GM21367 (cell line): ENCODE data around the gene MKX.

Experiments
- ATAC-seq: cut with Tn5 transposase; IDR thresholded peaks from one replicate; pipeline ENCODE4 v1.9.1; 2021; ENCODE audit not compliant: unreplicated experiment

MKX gene

DNA sequence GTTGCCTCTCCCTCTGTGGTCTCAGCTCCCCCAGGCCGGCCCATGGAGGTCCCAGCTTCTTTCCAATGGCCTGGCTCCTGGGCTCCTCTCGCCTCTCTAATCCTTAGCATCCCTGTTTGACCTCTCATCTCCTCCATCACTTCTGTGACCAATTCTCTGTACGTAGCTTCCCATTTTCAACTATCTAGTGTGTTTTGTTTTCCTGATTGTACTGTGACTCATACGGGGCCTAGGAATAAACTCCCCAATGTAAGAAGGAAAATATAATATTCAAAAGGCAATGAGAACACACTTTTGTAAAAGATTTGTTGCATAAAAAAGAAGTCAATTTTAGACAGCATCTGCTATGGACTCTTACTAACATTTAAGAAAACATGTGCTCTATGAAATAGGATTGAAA, 90.3 kb downstream of the MKX start:
- ATAC-seq: no peak

DNA sequence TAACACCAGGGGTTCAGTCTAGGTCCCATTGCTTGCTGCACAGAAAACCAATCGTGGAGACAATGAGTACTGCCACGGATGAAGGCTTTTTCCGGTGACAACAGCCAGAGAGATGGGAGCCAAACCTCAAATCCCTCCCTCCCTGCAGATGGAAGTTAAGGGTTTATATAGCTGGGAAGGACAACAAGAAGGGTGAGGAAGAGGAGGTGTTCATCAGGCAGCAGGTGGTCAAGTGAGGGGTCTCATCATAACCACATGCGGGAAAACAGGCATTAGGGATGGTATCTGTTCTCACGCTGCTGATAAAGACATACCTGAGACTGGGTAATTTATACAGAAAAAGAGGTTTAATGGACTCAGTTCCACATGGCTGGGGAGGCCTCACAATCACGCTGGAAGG, 91.3 kb downstream of the MKX start:
- no peak for ATAC-seq

DNA sequence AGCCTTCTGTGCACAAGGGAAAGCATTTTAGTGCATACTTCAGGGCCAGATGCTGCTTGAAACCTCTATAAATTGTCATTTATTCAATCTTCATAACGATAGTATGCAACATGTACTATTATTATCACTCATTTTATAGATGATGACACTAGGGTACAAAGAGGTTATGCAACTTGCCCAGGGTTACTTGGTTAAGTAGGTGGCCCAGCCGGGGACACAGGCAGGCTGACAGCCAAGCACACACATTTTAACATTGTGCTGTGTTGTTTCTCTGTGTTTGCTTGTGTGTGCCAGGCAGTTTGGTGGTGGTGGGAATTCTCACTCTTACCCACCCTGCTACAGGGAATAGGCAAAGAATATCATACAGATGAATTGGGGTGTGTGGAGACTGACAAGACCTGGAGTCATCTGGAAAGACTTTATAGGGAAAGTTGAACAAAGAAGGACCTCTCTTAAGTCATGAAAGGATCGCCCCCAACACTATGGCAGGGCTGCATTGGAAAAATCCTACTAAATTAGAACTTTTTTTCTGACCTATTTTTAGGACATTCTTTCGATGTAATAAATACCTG, 98.9 kb downstream of the MKX start:
- ATAC-seq: no peak

DNA sequence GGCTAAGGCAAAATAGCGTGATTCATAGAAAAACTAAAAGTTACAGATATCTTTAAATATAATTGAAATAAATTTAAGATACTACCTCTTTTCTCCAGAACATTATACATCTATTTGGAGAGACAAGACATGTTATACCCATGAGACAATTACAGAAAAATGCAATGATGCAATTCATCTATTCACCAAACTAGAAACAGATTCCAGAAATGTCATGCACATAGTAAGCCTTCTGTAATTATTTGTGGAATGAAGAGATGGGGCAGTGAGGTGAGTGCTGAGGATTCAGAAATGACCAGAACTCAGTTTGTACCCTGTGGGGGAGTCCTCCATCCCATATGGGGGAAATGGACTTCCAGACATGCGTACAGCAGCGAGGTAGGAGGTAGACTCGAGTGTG, 99.4 kb downstream of the MKX start:
- ATAC-seq: no peak

DNA sequence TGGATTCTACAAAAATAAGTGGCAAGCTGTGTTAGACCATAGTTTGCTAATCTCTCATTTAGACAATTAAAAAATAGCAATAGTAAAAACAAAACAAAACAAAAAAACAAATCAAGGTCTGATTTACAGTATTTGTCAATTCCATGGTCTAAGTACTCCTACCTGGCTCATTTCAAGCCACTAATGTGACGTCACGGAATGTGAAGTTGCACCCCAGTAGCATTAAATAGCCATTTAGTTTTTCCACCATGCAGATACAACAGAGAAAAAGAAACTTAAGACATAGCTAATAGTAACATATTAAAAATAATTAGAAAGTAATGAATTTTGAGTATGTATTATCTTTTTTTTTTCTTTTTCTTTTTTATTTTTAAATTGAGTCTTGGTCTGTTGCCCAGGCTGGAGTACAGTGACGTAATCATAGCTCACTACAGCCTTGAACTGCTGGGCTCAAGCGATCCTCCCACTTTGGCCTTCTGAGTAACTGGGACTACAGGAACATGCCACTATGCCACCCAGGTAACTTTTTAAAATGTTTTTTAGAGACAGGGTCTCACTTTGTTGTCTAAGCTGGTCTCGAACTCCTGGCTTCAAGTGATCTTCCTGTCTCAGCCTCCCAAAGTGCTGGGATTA, 101.2 kb downstream of the MKX start:
- no peak for ATAC-seq

DNA sequence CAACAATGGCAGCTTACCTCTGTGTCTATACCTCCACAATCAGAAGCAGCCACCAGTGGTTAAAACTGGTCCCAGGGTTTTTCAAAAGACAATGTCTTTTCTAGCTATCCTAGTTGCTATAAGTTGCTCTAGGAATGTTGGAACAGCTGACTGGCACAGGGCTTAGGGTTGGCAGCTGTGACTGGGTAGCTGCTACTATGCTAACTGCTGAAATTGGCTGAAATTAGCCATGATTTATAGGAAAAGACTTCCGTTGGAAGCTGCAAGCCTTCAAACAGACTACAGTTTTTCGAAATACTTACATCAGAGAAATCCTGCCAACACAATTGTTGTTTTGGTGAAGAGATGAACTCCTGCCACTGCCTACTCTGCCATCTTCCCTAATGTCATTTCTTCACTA, 102.3 kb downstream of the MKX start:
- ATAC-seq: no peak

DNA sequence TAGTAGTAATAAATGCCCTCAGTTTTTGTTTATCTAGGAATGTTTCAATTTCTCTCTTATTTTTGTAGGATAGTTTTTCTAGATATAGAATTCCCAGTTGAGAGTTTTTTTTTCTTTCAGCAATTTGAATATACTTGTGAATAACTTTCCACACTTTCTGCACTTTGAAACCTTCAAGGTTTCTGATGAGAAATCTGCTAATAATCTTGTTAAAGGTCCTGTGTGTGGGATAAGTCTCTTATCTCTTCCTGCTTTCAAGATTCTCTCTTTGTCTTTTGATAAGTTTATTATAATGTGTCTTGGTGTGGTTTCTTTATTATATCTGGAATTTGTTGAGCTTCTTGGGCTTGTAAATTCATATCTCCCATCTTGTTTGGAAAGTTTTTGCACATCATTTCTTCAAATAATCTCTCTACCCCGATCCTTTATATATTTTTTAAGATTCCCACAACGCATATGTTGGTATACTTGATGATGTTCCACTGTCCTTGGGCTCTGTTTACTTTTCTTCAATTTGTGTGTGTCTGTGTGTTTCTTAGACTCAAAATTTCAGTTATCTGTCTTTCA, 103.5 kb downstream of the MKX start:
- ATAC-seq: no peak

DNA sequence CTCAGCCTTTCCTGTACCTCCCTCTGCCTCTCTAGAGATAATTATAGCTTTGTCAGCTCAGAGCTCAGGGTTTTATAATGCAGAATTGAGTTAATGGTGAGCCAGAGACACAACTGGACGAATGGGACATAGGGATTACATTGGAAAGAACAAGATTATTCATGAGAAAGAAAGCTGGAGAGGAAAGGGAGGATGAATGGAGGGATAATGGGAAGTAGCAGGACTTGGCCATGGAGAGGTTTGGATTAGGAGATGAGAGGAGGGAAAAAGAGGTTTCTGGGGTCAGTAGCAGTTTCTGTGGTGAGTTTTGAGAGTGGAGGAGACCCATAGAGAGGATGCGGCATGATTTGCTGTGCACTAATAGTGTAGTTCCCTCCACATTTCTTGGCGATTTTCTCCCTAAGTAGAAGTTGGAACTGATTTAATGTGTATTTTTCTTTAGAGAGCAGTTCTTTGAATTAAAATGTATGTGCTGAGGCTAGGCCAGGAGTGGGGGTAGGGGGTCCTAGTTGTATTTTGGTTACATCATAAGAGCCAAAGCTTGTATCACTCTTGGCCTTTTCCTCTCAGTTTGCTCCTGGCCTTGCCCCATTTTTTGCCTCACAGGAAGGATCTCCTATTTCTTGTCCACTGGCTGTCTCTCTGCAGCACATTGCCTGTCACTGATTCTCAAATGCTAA, 107.4 kb downstream of the MKX start:
- ATAC-seq: no peak

DNA sequence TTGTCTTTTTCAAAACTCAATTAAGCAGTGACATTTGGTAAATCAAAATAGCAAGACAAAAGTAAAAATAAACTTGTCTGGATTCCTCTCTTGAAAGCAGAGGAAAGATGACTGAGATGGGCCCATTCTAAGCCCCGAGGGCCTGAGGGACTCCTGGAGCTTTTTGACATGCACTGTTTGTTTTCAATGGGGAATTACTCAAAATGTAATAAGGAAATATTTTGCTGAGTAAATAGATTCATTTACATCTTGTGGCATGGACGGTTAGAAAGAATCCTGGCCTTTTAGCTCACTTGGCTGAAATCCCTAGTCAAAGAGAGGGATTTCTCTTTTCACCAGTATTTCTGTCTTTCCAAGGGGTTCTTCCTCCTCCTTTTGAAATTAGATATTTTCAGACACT, 108.0 kb downstream of the MKX start:
- ATAC-seq: no peak

DNA sequence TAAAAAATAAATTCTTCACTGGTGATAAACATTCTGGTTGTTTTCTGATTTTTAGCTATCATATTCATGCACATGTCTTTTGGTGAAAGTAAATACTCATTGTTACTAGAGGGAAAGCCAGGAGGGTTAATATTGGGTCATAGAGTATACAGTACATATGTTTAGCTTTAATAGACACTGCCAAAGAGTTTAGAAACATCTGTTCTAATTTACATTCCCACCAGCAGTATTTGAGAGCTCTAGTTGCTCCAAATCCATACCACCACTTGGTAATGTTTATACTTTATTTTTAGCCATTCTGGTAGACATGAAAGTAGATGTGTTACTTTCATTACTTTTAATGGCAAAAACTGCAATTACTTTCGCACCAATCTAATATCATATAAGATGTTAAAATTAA, 108.8 kb downstream of the MKX start:
- no peak for ATAC-seq

DNA sequence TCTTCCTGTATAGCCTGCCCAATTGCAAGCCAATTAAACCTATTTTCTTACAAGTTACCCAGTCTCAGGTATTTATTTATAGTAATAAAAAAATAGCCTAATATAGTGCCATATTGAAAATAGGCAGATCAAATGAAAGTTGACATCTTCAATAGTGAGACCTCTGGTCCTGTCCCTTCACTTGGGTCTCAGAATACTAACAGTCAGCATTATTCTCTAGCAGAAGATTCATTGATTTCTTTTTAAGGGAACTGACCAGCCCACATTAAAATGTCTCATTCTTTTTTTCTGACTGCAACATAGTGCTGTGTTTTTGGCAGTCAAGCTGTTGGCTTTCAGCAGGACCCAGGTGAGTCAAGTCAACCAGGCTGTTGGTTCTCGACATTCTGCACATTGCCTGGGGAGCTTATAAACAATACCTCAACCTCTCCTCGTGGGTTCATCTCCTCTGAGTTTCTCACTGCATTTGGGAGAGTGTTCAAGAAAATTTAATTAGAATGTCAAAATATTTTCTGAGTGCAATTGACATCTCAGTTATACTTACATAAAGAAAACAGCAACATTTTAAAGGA, 109.8 kb downstream of the MKX start:
- no peak for ATAC-seq

DNA sequence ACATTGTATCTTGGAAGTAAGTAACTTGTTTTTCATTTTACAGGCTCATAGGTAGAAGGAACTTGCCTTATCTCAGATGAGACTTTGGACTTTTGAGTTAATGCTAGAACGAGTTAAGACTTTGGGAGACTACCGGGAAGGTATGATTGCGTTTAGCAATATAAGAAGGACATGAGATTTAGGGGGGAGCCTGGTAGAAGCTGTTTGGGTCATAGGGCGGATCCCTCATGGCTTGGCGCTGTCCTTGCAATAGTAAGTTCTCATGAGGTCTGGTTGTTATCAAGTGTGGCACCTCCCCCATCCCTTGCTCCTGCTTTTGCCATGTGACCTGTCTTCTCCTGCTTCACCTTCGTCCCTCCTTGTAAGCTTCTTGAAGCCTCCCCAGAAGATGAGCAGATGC, 110.3 kb downstream of the MKX start:
- no peak for ATAC-seq

DNA sequence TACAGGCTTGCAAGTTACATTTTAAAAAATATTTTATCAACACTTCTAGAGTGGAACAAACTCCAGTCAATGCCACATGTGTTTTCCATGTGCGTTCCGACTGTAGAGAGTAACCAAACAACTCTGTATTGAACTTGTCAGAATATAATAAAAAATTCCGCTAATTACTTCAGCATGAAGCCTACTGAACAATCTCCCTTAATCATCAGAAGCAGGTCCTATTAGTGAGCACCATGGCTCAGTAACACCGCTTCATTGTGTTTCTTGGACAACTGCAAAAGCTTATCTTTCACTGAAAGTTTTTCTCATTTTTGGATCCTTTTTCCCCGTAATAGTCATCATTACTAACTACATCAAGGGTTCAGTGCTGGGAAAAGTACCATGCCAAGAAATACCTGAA, 117.0 kb downstream of the MKX start:
- ATAC-seq: no peak

DNA sequence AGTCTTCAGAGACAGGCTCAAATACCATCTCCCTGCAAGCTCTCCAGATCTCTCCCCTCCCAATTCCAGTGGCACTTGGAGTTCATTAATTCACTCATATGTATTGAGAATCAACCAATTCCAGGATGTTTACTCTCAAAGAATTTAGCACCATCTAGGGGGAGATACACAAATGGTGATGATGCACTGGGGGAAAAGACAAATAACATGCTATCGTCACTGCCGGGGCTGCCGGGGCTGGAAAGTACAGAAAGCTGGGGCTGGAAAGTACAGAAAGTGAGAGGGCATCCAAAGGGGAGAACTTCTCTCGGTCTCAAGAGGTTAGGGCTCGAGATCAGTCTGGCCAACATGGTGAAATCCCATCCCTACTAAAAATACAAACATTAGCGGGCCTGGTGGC, 118.7 kb downstream of the MKX start:
- ATAC-seq: no peak

DNA sequence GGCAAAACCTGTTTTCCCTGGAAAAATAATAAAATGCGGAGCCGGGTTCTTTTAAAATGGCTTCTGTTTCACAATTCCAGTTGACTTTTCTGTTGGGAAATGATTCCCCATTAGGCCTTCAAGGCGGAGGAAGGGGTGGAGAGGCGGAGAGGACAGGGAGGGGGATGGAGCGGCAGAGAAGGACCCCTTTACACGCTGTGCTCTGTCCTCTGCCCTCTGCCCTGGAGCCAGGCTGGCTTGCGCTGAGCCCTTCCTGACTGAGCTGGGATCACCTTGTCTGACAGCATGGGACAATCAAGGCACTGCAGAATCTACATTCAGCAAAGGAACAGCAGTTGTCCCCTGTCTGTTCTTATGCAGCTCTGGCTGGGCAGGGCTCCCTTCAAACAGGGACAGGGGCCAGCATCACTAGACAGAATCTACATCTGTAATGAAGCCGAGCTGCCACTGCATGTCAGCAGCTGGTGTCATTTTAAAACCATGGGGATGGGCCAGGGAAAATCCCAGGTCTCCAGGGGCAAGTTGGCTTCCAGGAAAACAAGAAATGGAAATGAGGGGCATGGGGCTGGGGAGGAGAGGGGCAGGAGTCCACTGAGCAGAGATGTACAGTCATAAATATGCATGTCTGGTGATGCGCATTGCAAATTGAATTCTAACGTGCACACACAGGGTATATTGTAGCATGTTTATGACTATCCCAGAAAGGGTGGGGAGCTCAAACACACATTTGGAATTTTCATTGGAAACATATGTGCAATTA, 120.0 kb downstream of the MKX start:
- ATAC-seq: no peak

DNA sequence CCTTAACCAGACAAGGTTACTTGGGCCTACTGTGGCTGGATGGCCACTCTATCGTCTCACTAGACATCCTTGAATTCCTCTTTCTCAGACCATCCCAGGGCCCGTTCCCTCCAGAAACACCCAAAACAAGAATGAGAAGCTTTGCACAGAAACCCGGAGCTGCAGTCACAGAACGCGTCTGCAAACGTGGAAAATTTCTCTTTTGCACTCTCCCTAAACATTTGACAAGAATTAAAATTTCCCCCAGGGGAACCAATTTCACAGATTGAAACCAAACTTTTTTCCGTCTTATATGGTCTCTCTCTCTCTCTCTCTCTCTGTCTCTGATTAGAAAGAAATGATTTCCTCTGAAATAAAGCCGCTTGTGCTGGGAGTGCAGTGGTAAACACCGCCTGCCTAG, 120.7 kb downstream of the MKX start:
- ATAC-seq: no peak
